Naive thymus-derived CD4-positive, alpha-beta T cell (primary cell): Measurements from ENCODE around the gene CYB561. TPM values are rescaled to one million over a fixed set of nuclear protein-coding genes. Genes with fewer than 3 reads are reported as not detected.

Experiments used
- ATAC-seq: fragments of 150-1000 bp; cut with Tn5 transposase; 2 replicates; pipeline ENCODE4 v1.10.0; 2021; ENCODE audit warnings: mild to moderate bottlenecking, moderate library complexity
- CTCF ChIA-PET: fragments of 350-600 bp; sonication (Branson Sonifier 250); formaldehyde crosslinking; loops from one replicate; lab custom pipeline; 2021; ENCODE audit warnings: antibody characterized with exemption; lab: Charles Lee
- POLR2A ChIA-PET: fragments of 350-600 bp; sonication (Branson Sonifier 250); formaldehyde crosslinking; loops from one replicate; lab custom pipeline; 2021; ENCODE audit warnings: antibody characterized with exemption, inconsistent platforms; lab: Charles Lee
- DNase-seq, 9 donors: peaks; one replicate each; pipeline versions ENCODE4 v3.0.0 to v3.0.0-alpha.2; 2020 to 2022; ENCODE audit warnings: mixed read lengths in 1 of 9
- H3K27ac ChIP-seq: one replicate; pipeline ENCODE4 v1.7.0; 2013; ENCODE audit warnings: mild to moderate bottlenecking, low read depth, low read length, moderate library complexity
- H3K27me3 ChIP-seq, 2 donors: one replicate each; pipeline ENCODE4 v1.7.0; 2013; ENCODE audit warnings: low read length in 2 of 2, mild to moderate bottlenecking in 2 of 2, moderate library complexity in 2 of 2; ENCODE audit not compliant: control insufficient read depth in 2 of 2, insufficient read depth in 2 of 2
- H3K36me3 ChIP-seq, 3 experiments: 1 replicate in 2 of 3; 2 replicates in 1 of 3; pipeline ENCODE4 v1.7.0; 2013; ENCODE audit warnings: low read length in 3 of 3, mild to moderate bottlenecking in 3 of 3, moderate library complexity in 1 of 3; ENCODE audit not compliant: insufficient read depth in 3 of 3, control insufficient read depth in 2 of 3
- H3K4me1 ChIP-seq, 2 donors: one replicate each; pipeline ENCODE4 v1.7.0; 2013; ENCODE audit warnings: low read length in 2 of 2, mild to moderate bottlenecking in 2 of 2, moderate library complexity in 1 of 2; ENCODE audit not compliant: control insufficient read depth in 2 of 2, insufficient read depth in 2 of 2
- H3K4me3 ChIP-seq: 2 replicates; pipeline ENCODE4 v1.7.0; 2013; ENCODE audit warnings: mild to moderate bottlenecking, low read length
- H3K9me3 ChIP-seq, 3 experiments: 1 replicate in 2 of 3; 2 replicates in 1 of 3; pipeline ENCODE4 v1.7.0; 2013; ENCODE audit warnings: low read length in 3 of 3; ENCODE audit not compliant: control insufficient read depth in 2 of 3
- H3K27ac Mint-ChIP-seq, 9 donors: one replicate each; pipeline ENCODE4 v1.8.0; 2020 to 2022; ENCODE audit warnings: mixed read lengths in 9 of 9, mild to moderate bottlenecking in 8 of 9, moderate library complexity in 5 of 9, inconsistent platforms in 2 of 9
- H3K27me3 Mint-ChIP-seq, 5 donors: one replicate each; pipeline ENCODE4 v1.8.0; 2021 to 2022; ENCODE audit warnings: mixed read lengths in 5 of 5, mild to moderate bottlenecking in 1 of 5
- H3K36me3 Mint-ChIP-seq, 5 donors: one replicate each; pipeline ENCODE4 v1.8.0; 2020 to 2022; ENCODE audit warnings: mixed read lengths in 5 of 5, mild to moderate bottlenecking in 3 of 5, inconsistent platforms in 1 of 5
- H3K4me1 Mint-ChIP-seq, 7 donors: one replicate each; pipeline ENCODE4 v1.8.0; 2020 to 2022; ENCODE audit warnings: mixed read lengths in 7 of 7, mild to moderate bottlenecking in 3 of 7, inconsistent platforms in 1 of 7
- H3K4me3 Mint-ChIP-seq, 10 donors: one replicate each; pipeline ENCODE4 v1.8.0; 2020 to 2022; ENCODE audit warnings: mild to moderate bottlenecking in 10 of 10, mixed read lengths in 10 of 10, moderate library complexity in 6 of 10, inconsistent platforms in 2 of 10
- H3K9me3 Mint-ChIP-seq, 11 donors: one replicate each; pipeline ENCODE4 v1.8.0; 2020 to 2022; ENCODE audit warnings: mixed read lengths in 11 of 11, mild to moderate bottlenecking in 4 of 11, inconsistent platforms in 1 of 11, moderate library complexity in 1 of 11
- intact Hi-C, 2 donors: fragments of 100-400 bp; cut with micrococcal nuclease; formaldehyde crosslinking; loops; one replicate each; pipeline ENCODE4 v1.15.1; 2023
- polyA plus RNA-seq, 2 donors: library from polyadenylated mRNA; unstranded; fragments of 300-500 nt; fragmentation: Illumina TruSeq; gene quantifications; one replicate each; pipeline ENCODE4 v1.2.3, GENCODE V29; 2021
- total RNA-seq, 6 experiments: library from RNA in 5 of 6; stranded (reverse) in 5 of 6; gene quantifications; 1 replicate in 5 of 6; 2 replicates in 1 of 6; pipeline ENCODE4 v1.2.3 and lab custom pipeline; 2021 to 2026

CYB561 gene
- total and polyA plus RNA-seq, 7 experiments from 2014 or later: 1.9 to 20.4 (median 5.4) TPM

GRCh38 chr17:63405741-63406261 is 40.3 kb downstream of the CYB561 start:
- Histone ChIP-seq H3K27ac (no peak overlapping the region), H3K27me3 (no peaks in the 10 kb centered on the region), H3K36me3 (no peaks in the 10 kb centered on the region), H3K4me3 (no peak overlapping the region), H3K9me3 (no peaks in the 10 kb centered on the region), H3K4me1 (no peaks in the 10 kb centered on the region)
- Mint-ChIP-seq H3K27me3 (peaks cover 0 to 18% (median 0%) of the 10 kb centered on the region in 5 donors), H3K4me1 (peaks cover 0 to 6% (median 4%) of the 10 kb centered on the region in 7 donors), H3K36me3 (peaks cover 0 to 7% (median 5%) of the 10 kb centered on the region in 5 donors), H3K27ac (peak overlapping the region in 1 of 9 donors; percentile 0), H3K4me3 (no peak overlapping the region), H3K9me3 (no peaks in the 10 kb centered on the region)
- DNase-seq: peak in 5 of 9 donors; percentile 24 to 44 (median 30)
- intact Hi-C loops: loop anchor here (1.0 to 10.0 kb wide), 8 partner anchors 74 to 983 kb away; partner anchors contain the start of gene METTL2A (in 2 of the 2)
- ATAC-seq: peak; percentile 78
- POLR2A ChIA-PET: no interaction called here
- CTCF ChIA-PET: interaction anchor here (1.1 to 2.0 kb wide), 11 partner anchors 8 to 984 kb away, joined by 3 to 16 read pairs (median 4); no protein-coding TSS in a partner anchor

GRCh38 chr17:63405020-63405419 is 41.1 kb downstream of the CYB561 start:
- H3K36me3 Mint-ChIP-seq: peaks cover 0 to 7% (median 5%) of the 10 kb centered on the region in 5 donors
- ChIA-PET POLR2A (no interaction called here), CTCF (interaction anchor here (0.7 kb wide), 1 partner anchor 922 kb away, joined by 3 read pairs; no protein-coding TSS in a partner anchor)
- Histone ChIP-seq H3K27me3 (no peaks in the 10 kb centered on the region), H3K9me3 (no peaks in the 10 kb centered on the region), H3K36me3 (no peaks in the 10 kb centered on the region), H3K4me3 (no peak overlapping the region), H3K27ac (no peak overlapping the region), H3K4me1 (no peaks in the 10 kb centered on the region)
- ATAC-seq (no peak), DNase-seq (no peak)
- intact Hi-C loops: loop anchor here in 1 of 2 donors (5.0 to 10.0 kb wide), 3 partner anchors 410 to 980 kb away; partner anchors contain the start of gene METTL2A
- no peak overlapping the region for H3K4me3 Mint-ChIP-seq
- H3K27ac Mint-ChIP-seq: no peak overlapping the region
- H3K4me1 Mint-ChIP-seq: peaks cover 0 to 6% (median 4%) of the 10 kb centered on the region in 7 donors
- peaks cover 0 to 18% (median 0%) of the 10 kb centered on the region in 5 donors for H3K27me3 Mint-ChIP-seq
- H3K9me3 Mint-ChIP-seq: no peaks in the 10 kb centered on the region

- no peak overlapping the region for H3K27ac Mint-ChIP-seq
- H3K4me3 Mint-ChIP-seq: no peak overlapping the region
- H3K9me3 ChIP-seq: no peaks in the 10 kb centered on the region
- H3K36me3 Mint-ChIP-seq: peaks cover 0 to 9% (median 5%) of the 10 kb centered on the region in 5 donors
- no peaks in the 10 kb centered on the region for H3K36me3 ChIP-seq
- no peak overlapping the region for H3K4me3 ChIP-seq
- CTCF ChIA-PET: interaction anchor here (0.5 kb wide), 1 partner anchor 404 kb away, joined by 3 read pairs; no protein-coding TSS in a partner anchor
- no peak for DNase-seq
- H3K27me3 Mint-ChIP-seq: peaks cover 0 to 13% (median 0%) of the 10 kb centered on the region in 5 donors
- H3K9me3 Mint-ChIP-seq: no peaks in the 10 kb centered on the region
- no peak overlapping the region for H3K27ac ChIP-seq
- POLR2A ChIA-PET: no interaction called here
- H3K4me1 Mint-ChIP-seq: peaks cover 0 to 6% (median 4%) of the 10 kb centered on the region in 7 donors
- H3K4me1 ChIP-seq: no peaks in the 10 kb centered on the region
- no peak for ATAC-seq
- intact Hi-C loops: loop anchor here in 1 of 2 donors (1.0 to 10.0 kb wide), 3 partner anchors 210 to 978 kb away; partner anchors contain the start of gene METTL2A
- no peaks in the 10 kb centered on the region for H3K27me3 ChIP-seq
Observed at GRCh38 chr17:63402431-63403212, 43.5 kb downstream of the CYB561 start.

GRCh38 chr17:63399856-63400255 is 46.2 kb downstream of the CYB561 start:
- Mint-ChIP-seq H3K9me3 (no peaks in the 10 kb centered on the region), H3K36me3 (peaks cover 0 to 17% (median 9%) of the 10 kb centered on the region in 5 donors), H3K27me3 (peaks cover 0 to 12% (median 0%) of the 10 kb centered on the region in 5 donors), H3K4me3 (no peak overlapping the region), H3K4me1 (no peaks in the 10 kb centered on the region), H3K27ac (peak overlapping the region in 1 of 9 donors; percentile 26)
- POLR2A ChIA-PET: interaction anchor here (1.0 kb wide), 1 partner anchor 8 kb away, joined by 4 read pairs; no protein-coding TSS in a partner anchor
- no peak for ATAC-seq
- H3K9me3 ChIP-seq: no peaks in the 10 kb centered on the region
- CTCF ChIA-PET: interaction anchor here (0.6 kb wide), 1 partner anchor 236 kb away, joined by 4 read pairs; no protein-coding TSS in a partner anchor
- intact Hi-C loops: loop anchor here in 1 of 2 donors (10.0 kb wide), 2 partner anchors 405 to 975 kb away; partner anchors contain the start of gene METTL2A
- no peaks in the 10 kb centered on the region for H3K4me1 ChIP-seq
- H3K36me3 ChIP-seq: peaks cover 0 to 5% (median 3%) of the 10 kb centered on the region in 3 experiments
- no peaks in the 10 kb centered on the region for H3K27me3 ChIP-seq
- DNase-seq: no peak
- H3K27ac ChIP-seq: no peak overlapping the region
- no peak overlapping the region for H3K4me3 ChIP-seq

DNA sequence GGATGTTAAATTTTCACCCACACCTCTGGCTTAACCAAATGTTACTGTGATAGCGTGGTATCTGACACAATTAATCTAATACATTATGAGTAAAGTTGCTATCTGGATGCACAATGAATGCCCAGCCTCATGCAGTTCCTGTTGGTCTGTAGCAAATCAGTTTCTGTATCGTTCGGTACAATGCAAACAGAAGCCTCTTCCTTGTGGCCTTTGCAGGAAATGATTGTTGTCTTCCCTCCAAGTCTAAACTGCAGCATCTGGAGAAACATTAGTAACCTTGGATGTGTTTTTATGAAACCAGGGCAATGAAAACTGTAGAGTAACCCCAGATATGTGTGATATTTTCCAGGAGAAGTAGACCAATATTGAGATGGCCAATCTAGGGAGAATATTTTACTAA is 46.8 kb downstream of the CYB561 start:
- Histone ChIP-seq H3K36me3 (peaks cover 0 to 5% (median 5%) of the 10 kb centered on the region in 3 experiments), H3K27ac (no peak overlapping the region), H3K9me3 (no peaks in the 10 kb centered on the region), H3K4me1 (no peaks in the 10 kb centered on the region), H3K4me3 (no peak overlapping the region), H3K27me3 (no peaks in the 10 kb centered on the region)
- Mint-ChIP-seq H3K4me1 (no peaks in the 10 kb centered on the region), H3K9me3 (no peaks in the 10 kb centered on the region), H3K36me3 (peaks cover 0 to 21% (median 13%) of the 10 kb centered on the region in 5 donors), H3K27ac (no peak overlapping the region), H3K27me3 (peaks cover 0 to 12% (median 0%) of the 10 kb centered on the region in 5 donors), H3K4me3 (no peak overlapping the region)
- intact Hi-C loops: no loop called here
- DNase-seq (no peak), ATAC-seq (no peak)
- ChIA-PET CTCF (interaction anchor here (0.6 kb wide), 1 partner anchor 29 kb away, joined by 6 read pairs; no protein-coding TSS in a partner anchor), POLR2A (no interaction called here)

DNA sequence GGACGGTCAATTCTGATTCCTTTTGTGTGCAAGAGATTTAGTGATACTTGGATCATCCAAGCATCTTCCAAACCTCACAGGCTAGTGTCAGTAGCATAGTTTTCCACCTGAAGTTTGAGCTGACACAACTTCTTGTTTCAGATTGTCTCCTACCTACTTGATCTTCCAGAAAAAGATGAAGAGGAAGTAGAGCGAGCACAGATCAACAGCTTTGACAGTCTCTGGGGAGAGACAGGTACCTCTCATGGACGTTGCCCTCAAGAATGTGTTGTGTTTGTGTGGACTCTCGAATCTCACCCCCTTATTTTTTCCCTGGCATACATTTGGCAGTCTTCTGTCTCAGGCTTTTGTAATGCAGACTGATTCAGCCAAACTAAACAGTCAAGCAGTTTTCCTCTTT is 47.4 kb downstream of the CYB561 start:
- ChIA-PET POLR2A (no interaction called here), CTCF (interaction anchor here (0.6 to 0.7 kb wide), 2 partner anchors 30 to 114 kb away, joined by 6 to 11 read pairs; no protein-coding TSS in a partner anchor)
- intact Hi-C loops: no loop called here
- ATAC-seq: no peak
- Mint-ChIP-seq H3K4me3 (no peak overlapping the region), H3K9me3 (no peaks in the 10 kb centered on the region), H3K27ac (no peak overlapping the region), H3K27me3 (peaks cover 0 to 12% (median 0%) of the 10 kb centered on the region in 5 donors), H3K36me3 (peaks cover 0 to 25% (median 13%) of the 10 kb centered on the region in 5 donors), H3K4me1 (no peaks in the 10 kb centered on the region)
- no peak for DNase-seq
- Histone ChIP-seq H3K4me1 (no peaks in the 10 kb centered on the region), H3K27me3 (no peaks in the 10 kb centered on the region), H3K36me3 (peaks cover 0 to 5% (median 5%) of the 10 kb centered on the region in 3 experiments), H3K27ac (no peak overlapping the region), H3K4me3 (no peak overlapping the region), H3K9me3 (no peaks in the 10 kb centered on the region)
